Measurements from ENCODE around the gene AANAT. TPM values are rescaled to one million over a fixed set of nuclear protein-coding genes. Genes with fewer than 3 reads are reported as not detected.

The AANAT gene
- total RNA-seq, 3 donors from 2014 or later = not detected

DNA sequence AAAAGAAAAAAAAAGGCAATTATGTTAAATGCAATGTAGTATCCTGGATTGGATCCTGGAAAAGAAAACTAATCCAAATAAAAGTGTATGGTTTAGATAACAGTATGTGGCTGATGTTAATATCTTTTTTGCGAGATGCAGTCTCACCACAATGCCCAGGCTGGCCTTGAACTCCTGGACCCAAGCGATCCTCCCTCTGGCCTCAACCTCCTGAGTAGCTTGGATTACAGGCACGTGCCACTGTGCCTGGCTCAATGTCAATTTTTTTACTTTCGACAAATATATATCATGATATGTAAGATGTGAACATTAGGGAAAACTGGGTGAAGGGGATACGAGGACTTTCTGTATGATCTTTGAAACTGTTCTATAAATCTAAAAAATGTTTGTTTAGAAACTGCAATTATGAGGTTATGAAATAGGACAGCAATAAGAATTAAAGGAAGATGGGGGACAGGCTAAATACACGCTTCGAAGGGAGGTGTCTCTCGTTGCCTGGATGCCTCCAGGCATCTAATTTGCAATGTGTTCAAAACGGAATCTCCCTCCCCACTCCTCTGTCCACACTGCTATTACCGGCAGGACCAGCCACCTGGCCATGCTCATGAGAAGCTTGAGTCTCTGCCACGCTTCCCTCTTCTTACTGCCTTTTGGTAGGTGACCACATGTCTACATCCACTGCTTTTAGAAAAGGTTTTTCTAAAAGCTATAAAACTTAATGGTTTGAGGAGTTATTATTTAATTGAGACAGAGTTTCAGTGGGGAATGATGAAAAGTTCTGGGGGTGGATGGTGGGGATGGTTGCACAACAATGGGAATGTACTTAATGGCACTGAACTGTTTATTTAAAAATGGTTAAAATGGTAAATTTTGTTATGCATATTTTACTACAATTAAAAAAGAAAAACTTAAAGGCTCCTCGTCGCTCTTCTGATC lies 29.7 kb upstream of the AANAT start:
- DNase-seq (ENCODE audit: low spot score in 2 of 2) = no peak
- no peaks in the 10 kb centered on the region for H3K27me3 ChIP-seq
- H3K4me1 ChIP-seq = peaks cover 0 to 7% of the 10 kb centered on the region in 2 donors
- H3K36me3 ChIP-seq = no peaks in the 10 kb centered on the region
- TF ChIP-seq POLR2AphosphoS5 (IDR thresholded peaks at IDR 0.05) = no peak
- TF ChIP-seq CTCF (IDR thresholded peaks at IDR 0.05) = no peak
- no peak for TF ChIP-seq POLR2A (IDR thresholded peaks at IDR 0.05)
- intact Hi-C loops (cut with DNase I; ENCODE audit: low total_unique reads) = no loop called here
- no peak overlapping the region for H3K27ac ChIP-seq
- no peak overlapping the region for H3K4me3 ChIP-seq
- no peaks in the 10 kb centered on the region for H3K9me3 ChIP-seq

DNA sequence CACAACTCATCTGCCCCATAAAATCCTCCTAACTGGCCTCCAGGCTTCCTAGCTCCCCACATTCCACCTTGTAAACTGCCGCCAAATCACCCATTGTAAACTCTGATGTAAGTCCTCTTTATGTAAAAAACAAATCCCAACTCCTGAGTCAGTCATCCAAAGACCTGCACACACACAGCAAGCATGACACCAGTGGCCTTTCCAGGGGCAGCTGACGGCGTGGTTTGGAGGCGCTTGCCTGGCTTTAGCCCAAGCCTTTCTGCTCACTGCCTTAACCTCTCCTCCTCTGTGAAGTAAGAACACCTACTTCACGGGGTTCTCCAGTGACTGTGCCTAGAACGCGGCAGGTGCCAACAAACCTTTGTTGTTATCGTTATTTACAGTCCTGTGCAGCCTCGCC lies 28.5 kb upstream of the AANAT start:
- H3K27me3 ChIP-seq = no peaks in the 10 kb centered on the region
- peaks cover 0 to 7% of the 10 kb centered on the region in 2 donors for H3K4me1 ChIP-seq
- H3K36me3 ChIP-seq = no peaks in the 10 kb centered on the region
- H3K27ac ChIP-seq = no peak overlapping the region
- no peaks in the 10 kb centered on the region for H3K9me3 ChIP-seq
- TF ChIP-seq CTCF (IDR thresholded peaks at IDR 0.05) (no peak), POLR2A (IDR thresholded peaks at IDR 0.05) (no peak), POLR2AphosphoS5 (IDR thresholded peaks at IDR 0.05) (no peak)
- H3K4me3 ChIP-seq = no peak overlapping the region
- no peak for DNase-seq (ENCODE audit: low spot score in 2 of 2)
- intact Hi-C loops (cut with DNase I; ENCODE audit: low total_unique reads) = no loop called here

DNA sequence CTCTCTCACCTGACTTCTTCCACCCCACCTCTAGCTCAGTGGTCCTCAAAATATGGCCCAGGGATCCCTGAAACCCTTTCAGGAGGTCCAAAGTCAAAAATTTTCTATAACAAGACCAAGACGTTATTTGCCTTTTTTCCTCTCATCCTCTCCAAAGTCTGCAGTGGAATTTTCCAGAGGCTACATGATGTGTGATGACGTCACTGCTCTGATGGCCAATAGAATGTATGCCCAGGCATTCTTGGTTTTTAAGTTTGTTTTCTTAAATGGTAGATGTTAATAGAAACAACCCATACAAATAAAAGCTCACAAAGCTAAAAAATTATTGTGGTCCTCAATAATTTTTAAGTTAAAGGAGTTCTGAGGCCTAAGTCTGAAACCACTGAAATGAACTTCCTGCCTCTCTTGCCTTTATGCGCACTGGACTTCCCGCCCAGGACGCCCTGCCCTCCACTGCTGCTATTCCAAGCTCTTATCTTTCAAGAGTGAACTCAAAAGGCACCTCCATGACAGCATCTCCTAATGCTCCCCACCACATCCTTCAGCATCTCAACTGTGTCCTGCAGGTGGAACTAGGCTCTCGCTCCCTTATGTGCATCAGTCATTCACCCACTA lies 28.0 kb upstream of the AANAT start:
- Histone ChIP-seq H3K9me3 (no peaks in the 10 kb centered on the region), H3K4me1 (peaks cover 0 to 7% of the 10 kb centered on the region in 2 donors), H3K27ac (no peak overlapping the region), H3K4me3 (no peak overlapping the region), H3K27me3 (no peaks in the 10 kb centered on the region), H3K36me3 (no peaks in the 10 kb centered on the region)
- intact Hi-C loops (cut with DNase I; ENCODE audit: low total_unique reads) = no loop called here
- TF ChIP-seq POLR2AphosphoS5 (IDR thresholded peaks at IDR 0.05) = no peak
- DNase-seq (ENCODE audit: low spot score in 2 of 2) = no peak

GRCh38 chr17:76440751-76441362 lies 26.5 kb upstream of the AANAT start:
- intact Hi-C loops (cut with DNase I; ENCODE audit: low total_unique reads) = no loop called here
- H3K9me3 ChIP-seq = no peaks in the 10 kb centered on the region

More at GRCh38 chr17:76440751-76441362, 26.5 kb upstream of the AANAT start:
- no peaks in the 10 kb centered on the region for H3K27me3 ChIP-seq
- peaks cover 0 to 7% of the 10 kb centered on the region in 2 donors for H3K4me1 ChIP-seq
- H3K4me3 ChIP-seq = no peak overlapping the region
- no peaks in the 10 kb centered on the region for H3K36me3 ChIP-seq
- TF ChIP-seq POLR2A (IDR thresholded peaks at IDR 0.05) = no peak
- TF ChIP-seq CTCF (IDR thresholded peaks at IDR 0.05) = no peak
- no peak overlapping the region for H3K27ac ChIP-seq
- DNase-seq (ENCODE audit: low spot score in 2 of 2) = no peak
